ENCODE results near the gene ADAMTS8.

DNA sequence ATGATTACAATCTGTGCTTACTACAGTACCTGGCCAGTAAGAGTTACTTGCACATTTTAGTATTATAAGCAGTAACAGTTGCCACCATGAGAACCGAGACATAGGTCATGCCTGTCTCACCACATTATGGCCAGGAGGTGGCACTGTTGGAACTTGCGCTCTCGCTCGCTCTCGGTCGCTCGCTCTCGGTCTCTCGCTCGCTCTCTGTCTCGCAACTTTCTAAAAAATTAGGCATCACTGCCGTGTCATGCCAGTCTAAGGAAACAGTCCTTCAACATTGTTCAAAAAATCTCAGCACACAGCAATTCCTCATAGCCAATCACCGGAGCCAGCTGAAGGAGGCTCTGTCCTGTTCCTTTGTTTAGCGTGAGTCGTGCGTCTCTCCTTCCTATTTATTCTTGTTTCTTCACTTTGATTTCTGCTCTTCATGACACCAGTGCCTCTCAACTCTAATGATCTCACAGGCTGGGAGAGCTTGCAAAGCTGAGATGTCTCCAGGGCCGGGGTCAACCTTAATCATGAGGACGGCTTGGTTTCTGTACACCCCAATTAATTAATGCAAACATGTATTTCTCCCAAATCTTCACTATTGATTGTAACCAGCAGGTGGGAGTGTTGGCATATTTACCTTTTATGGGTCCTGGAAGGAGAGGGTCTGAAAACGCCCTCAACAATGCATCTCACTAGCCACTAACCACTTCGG is 6.3 kb upstream of the ADAMTS8 start:
- TF ChIP-seq, protein P1, sequence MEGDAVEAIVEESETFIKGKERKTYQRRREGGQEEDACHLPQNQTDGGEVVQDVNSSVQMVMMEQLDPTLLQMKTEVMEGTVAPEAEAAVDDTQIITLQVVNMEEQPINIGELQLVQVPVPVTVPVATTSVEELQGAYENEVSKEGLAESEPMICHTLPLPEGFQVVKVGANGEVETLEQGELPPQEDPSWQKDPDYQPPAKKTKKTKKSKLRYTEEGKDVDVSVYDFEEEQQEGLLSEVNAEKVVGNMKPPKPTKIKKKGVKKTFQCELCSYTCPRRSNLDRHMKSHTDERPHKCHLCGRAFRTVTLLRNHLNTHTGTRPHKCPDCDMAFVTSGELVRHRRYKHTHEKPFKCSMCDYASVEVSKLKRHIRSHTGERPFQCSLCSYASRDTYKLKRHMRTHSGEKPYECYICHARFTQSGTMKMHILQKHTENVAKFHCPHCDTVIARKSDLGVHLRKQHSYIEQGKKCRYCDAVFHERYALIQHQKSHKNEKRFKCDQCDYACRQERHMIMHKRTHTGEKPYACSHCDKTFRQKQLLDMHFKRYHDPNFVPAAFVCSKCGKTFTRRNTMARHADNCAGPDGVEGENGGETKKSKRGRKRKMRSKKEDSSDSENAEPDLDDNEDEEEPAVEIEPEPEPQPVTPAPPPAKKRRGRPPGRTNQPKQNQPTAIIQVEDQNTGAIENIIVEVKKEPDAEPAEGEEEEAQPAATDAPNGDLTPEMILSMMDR (IDR thresholded peaks at IDR 0.05 in 2 of 3, conservative IDR thresholded peaks at IDR 0.05 in 1 of 3; ENCODE audit: control insufficient read depth in 2 of 3, extremely low read depth in 1 of 3, insufficient read depth in 1 of 3, low read depth in 3 of 3, low read length in 3 of 3), result peak; percentile 80 to 91 (median 90)
- TF ChIP-seq FOS (IDR thresholded peaks at IDR 0.05; ENCODE audit: borderline replicate concordance, extremely low read depth, insufficient read length), result no peak
- TF ChIP-seq, protein P2, sequence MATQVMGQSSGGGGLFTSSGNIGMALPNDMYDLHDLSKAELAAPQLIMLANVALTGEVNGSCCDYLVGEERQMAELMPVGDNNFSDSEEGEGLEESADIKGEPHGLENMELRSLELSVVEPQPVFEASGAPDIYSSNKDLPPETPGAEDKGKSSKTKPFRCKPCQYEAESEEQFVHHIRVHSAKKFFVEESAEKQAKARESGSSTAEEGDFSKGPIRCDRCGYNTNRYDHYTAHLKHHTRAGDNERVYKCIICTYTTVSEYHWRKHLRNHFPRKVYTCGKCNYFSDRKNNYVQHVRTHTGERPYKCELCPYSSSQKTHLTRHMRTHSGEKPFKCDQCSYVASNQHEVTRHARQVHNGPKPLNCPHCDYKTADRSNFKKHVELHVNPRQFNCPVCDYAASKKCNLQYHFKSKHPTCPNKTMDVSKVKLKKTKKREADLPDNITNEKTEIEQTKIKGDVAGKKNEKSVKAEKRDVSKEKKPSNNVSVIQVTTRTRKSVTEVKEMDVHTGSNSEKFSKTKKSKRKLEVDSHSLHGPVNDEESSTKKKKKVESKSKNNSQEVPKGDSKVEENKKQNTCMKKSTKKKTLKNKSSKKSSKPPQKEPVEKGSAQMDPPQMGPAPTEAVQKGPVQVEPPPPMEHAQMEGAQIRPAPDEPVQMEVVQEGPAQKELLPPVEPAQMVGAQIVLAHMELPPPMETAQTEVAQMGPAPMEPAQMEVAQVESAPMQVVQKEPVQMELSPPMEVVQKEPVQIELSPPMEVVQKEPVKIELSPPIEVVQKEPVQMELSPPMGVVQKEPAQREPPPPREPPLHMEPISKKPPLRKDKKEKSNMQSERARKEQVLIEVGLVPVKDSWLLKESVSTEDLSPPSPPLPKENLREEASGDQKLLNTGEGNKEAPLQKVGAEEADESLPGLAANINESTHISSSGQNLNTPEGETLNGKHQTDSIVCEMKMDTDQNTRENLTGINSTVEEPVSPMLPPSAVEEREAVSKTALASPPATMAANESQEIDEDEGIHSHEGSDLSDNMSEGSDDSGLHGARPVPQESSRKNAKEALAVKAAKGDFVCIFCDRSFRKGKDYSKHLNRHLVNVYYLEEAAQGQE (IDR thresholded peaks at IDR 0.05; ENCODE audit: low read depth, low read length), result no peak
- TF ChIP-seq SIX5 (IDR thresholded peaks at IDR 0.05; ENCODE audit: low read depth, low read length, severe bottlenecking), result no peak
- TF ChIP-seq, protein P3, sequence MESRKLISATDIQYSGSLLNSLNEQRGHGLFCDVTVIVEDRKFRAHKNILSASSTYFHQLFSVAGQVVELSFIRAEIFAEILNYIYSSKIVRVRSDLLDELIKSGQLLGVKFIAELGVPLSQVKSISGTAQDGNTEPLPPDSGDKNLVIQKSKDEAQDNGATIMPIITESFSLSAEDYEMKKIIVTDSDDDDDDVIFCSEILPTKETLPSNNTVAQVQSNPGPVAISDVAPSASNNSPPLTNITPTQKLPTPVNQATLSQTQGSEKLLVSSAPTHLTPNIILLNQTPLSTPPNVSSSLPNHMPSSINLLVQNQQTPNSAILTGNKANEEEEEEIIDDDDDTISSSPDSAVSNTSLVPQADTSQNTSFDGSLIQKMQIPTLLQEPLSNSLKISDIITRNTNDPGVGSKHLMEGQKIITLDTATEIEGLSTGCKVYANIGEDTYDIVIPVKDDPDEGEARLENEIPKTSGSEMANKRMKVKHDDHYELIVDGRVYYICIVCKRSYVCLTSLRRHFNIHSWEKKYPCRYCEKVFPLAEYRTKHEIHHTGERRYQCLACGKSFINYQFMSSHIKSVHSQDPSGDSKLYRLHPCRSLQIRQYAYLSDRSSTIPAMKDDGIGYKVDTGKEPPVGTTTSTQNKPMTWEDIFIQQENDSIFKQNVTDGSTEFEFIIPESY (IDR thresholded peaks at IDR 0.05), result no peak
- no peak for TF ChIP-seq KDM1A (IDR thresholded peaks at IDR 0.05; ENCODE audit: borderline replicate concordance)
- no peak for TF ChIP-seq SREBF1 (IDR thresholded peaks at IDR 0.05; ENCODE audit: low read length)
- TF ChIP-seq MEF2A (IDR thresholded peaks at IDR 0.05; ENCODE audit: insufficient read depth, low read depth, low read length), result no peak
- no peak for TF ChIP-seq EZH2 (IDR thresholded peaks at IDR 0.05; ENCODE audit: borderline replicate concordance, control insufficient read depth, low read depth, low read length)
- TF ChIP-seq, protein P4, sequence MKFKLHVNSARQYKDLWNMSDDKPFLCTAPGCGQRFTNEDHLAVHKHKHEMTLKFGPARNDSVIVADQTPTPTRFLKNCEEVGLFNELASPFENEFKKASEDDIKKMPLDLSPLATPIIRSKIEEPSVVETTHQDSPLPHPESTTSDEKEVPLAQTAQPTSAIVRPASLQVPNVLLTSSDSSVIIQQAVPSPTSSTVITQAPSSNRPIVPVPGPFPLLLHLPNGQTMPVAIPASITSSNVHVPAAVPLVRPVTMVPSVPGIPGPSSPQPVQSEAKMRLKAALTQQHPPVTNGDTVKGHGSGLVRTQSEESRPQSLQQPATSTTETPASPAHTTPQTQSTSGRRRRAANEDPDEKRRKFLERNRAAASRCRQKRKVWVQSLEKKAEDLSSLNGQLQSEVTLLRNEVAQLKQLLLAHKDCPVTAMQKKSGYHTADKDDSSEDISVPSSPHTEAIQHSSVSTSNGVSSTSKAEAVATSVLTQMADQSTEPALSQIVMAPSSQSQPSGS (IDR thresholded peaks at IDR 0.05; ENCODE audit: low read length), result no peak
- TF ChIP-seq RAD21 (IDR thresholded peaks at IDR 0.05; ENCODE audit: insufficient read depth, low read depth, low read length), result peak; percentile 75
- no peak for TF ChIP-seq MTA2 (IDR thresholded peaks at IDR 0.05; ENCODE audit: low read depth)
- TF ChIP-seq, protein P5, sequence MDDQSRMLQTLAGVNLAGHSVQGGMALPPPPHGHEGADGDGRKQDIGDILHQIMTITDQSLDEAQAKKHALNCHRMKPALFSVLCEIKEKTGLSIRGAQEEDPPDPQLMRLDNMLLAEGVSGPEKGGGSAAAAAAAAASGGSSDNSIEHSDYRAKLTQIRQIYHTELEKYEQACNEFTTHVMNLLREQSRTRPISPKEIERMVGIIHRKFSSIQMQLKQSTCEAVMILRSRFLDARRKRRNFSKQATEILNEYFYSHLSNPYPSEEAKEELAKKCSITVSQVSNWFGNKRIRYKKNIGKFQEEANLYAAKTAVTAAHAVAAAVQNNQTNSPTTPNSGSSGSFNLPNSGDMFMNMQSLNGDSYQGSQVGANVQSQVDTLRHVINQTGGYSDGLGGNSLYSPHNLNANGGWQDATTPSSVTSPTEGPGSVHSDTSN (IDR thresholded peaks at IDR 0.05; ENCODE audit: insufficient replicate concordance, low read depth, low read length), result no peak
- no peak for TF ChIP-seq POLR2AphosphoS5 (IDR thresholded peaks at IDR 0.05; ENCODE audit: low read length)
